ENCODE results near the gene PROKR2.

Gene PROKR2

GRCh38 chr20:5279661-5280060 lies 37.1 kb downstream of the PROKR2 start:
- FAIRE-seq: no peak

- FAIRE-seq: no peak
These were observed 44.5 kb downstream of the PROKR2 start for GRCh38 chr20:5272268-5272667.

GRCh38 chr20:5270603-5271002 lies 46.2 kb downstream of the PROKR2 start:
- FAIRE-seq: no peak

GRCh38 chr20:5268449-5268848 lies 48.3 kb downstream of the PROKR2 start:
- FAIRE-seq: no peak

- no peak for FAIRE-seq
These were observed 49.7 kb downstream of the PROKR2 start for GRCh38 chr20:5267092-5267491.

Data from TTC549 (cell line).